SK-N-SH (cell line): Measurements from ENCODE around the gene GMPR. TPM values are rescaled to one million over a fixed set of nuclear protein-coding genes. Genes with fewer than 3 reads are reported as not detected.

ENCODE experiments used
- CTCF ChIA-PET: fragments of 300-600, 350-600 bp; formaldehyde crosslinking; extraction: SDS; loops from one replicate; lab custom pipeline; 2021; lab: Yijun Ruan, JAX
- POLR2A ChIA-PET: fragments of 350-600 bp; sonication (Branson Sonifier 250); formaldehyde crosslinking; extraction: SDS; loops from one replicate; lab custom pipeline; 2020; ENCODE audit warnings: antibody characterized with exemption, inconsistent platforms; lab: Yijun Ruan, JAX
- DNase-seq: peaks from one replicate; pipeline ENCODE4 v3.0.0; 2012
- H2AFZ ChIP-seq: fragments of 200-600 bp; sonication (generic); 2 replicates; pipeline ENCODE4 v1.8.1; 2016; ENCODE audit warnings: antibody characterized with exemption, mild to moderate bottlenecking, low read depth
- H3F3A ChIP-seq: fragments of 200-600 bp; sonication (generic); replicated peaks from 2 replicates; pipeline ENCODE3; 2016; ENCODE audit warnings: antibody characterized with exemption, mild to moderate bottlenecking; ENCODE audit not compliant: insufficient read depth
- H3K27ac ChIP-seq, 2 experiments: fragments of 200-500 bp in 1 of 2; fragments of 200-600 bp in 1 of 2; sonication (Bioruptor generic) in 1 of 2; sonication (generic), shearing (Covaris generic) in 1 of 2; 2 replicates each; pipeline versions ENCODE4 v1.5.1 to v1.6.1; 2014 to 2016; ENCODE audit warnings: low read depth in 2 of 2, inconsistent platforms in 1 of 2, low read length in 1 of 2, mild to moderate bottlenecking in 1 of 2, mixed read lengths in 1 of 2
- H3K27me3 ChIP-seq: fragments of 200-600 bp; sonication (generic), shearing (Covaris generic); 2 replicates; pipeline ENCODE4 v1.6.1; 2016; ENCODE audit warnings: mixed run types; ENCODE audit not compliant: insufficient read depth
- H3K36me3 ChIP-seq, 2 experiments: fragments of 200-500 bp in 1 of 2; fragments of 200-600 bp in 1 of 2; sonication (Bioruptor generic) in 1 of 2; sonication (generic) in 1 of 2; replicated peaks in 1 of 2; 2 replicates each; pipeline versions ENCODE3 to v1.5.1; 2014 to 2016; ENCODE audit warnings: low read length in 1 of 2, mild to moderate bottlenecking in 1 of 2; ENCODE audit not compliant: insufficient read depth in 2 of 2, control insufficient read depth in 1 of 2
- H3K4me1 ChIP-seq, 2 experiments: fragments of 200-500 bp in 1 of 2; fragments of 200-600 bp in 1 of 2; sonication (Bioruptor generic) in 1 of 2; sonication (generic), shearing (Covaris generic) in 1 of 2; 2 replicates each; pipeline versions ENCODE4 v1.5.1 to v1.6.1; 2014 to 2016; ENCODE audit warnings: low read depth in 1 of 2, low read length in 1 of 2, mixed run types in 1 of 2; ENCODE audit not compliant: insufficient read depth in 2 of 2, control insufficient read depth in 1 of 2
- H3K4me2 ChIP-seq: fragments of 200-600 bp; sonication (generic), shearing (Covaris generic); 2 replicates; pipeline ENCODE4 v1.6.1; 2017; ENCODE audit warnings: mixed run types
- H3K4me3 ChIP-seq, 2 experiments: fragments of 200-500 bp in 1 of 2; fragments of 200-600 bp in 1 of 2; sonication (Bioruptor generic) in 1 of 2; sonication (generic), shearing (Covaris generic) in 1 of 2; 2 replicates each; pipeline versions ENCODE4 v1.5.1 to v1.8.1; 2014 to 2016; ENCODE audit warnings: low read depth in 2 of 2, inconsistent platforms in 1 of 2, low read length in 1 of 2, mild to moderate bottlenecking in 1 of 2, mixed read lengths in 1 of 2, moderate library complexity in 1 of 2
- H3K79me2 ChIP-seq: fragments of 200-600 bp; sonication (generic); 2 replicates; pipeline ENCODE4 v1.8.1; 2017; ENCODE audit warnings: mild to moderate bottlenecking; ENCODE audit not compliant: insufficient read depth
- H3K9ac ChIP-seq: fragments of 200-600 bp; sonication (generic); 2 replicates; pipeline ENCODE4 v1.6.1; 2017; ENCODE audit warnings: mixed run types
- H3K9me2 ChIP-seq: fragments of 200-600 bp; sonication (generic); 2 replicates; pipeline ENCODE4 v1.6.1; 2017; ENCODE audit warnings: mixed run types
- H3K9me3 ChIP-seq: fragments of 200-600 bp; sonication (generic); 2 replicates; pipeline ENCODE4 v1.6.1; 2017; ENCODE audit warnings: mixed run types, mild to moderate bottlenecking, moderate library complexity
- H4K20me1 ChIP-seq: fragments of 200-600 bp; sonication (generic); 2 replicates; pipeline ENCODE4 v1.6.1; 2017; ENCODE audit warnings: mild to moderate bottlenecking, mixed run types; ENCODE audit not compliant: insufficient read depth
- EZH2phosphoT487 ChIP-seq: fragments of 200-600 bp; sonication (generic); IDR thresholded peaks from 2 replicates; pipeline ENCODE4 v1.6.1; 2017; ENCODE audit warnings: low read depth, mixed run types, mild to moderate bottlenecking, antibody characterized with exemption, moderate library complexity, borderline replicate concordance
- FOXJ3 ChIP-seq: sonication (generic); formaldehyde crosslinking; IDR thresholded peaks from 2 replicates; pipeline ENCODE4 v1.5.1; 2020; ENCODE audit warnings: mild to moderate bottlenecking, missing genetic modification reagents
- FOXM1 ChIP-seq: IDR thresholded peaks from 2 replicates; pipeline ENCODE4 v1.4.0; 2012; ENCODE audit warnings: low read depth, mild to moderate bottlenecking
- GABPA ChIP-seq: IDR thresholded peaks from 2 replicates; pipeline ENCODE4 v1.4.0; 2012; ENCODE audit warnings: low read depth, mild to moderate bottlenecking
- JUND ChIP-seq: IDR thresholded peaks from 2 replicates; pipeline ENCODE4 v1.4.0; 2012
- MEF2A ChIP-seq: IDR thresholded peaks from 2 replicates; pipeline ENCODE4 v1.4.0; 2012; ENCODE audit warnings: low read depth, borderline replicate concordance
- MXI1 ChIP-seq: IDR thresholded peaks from 2 replicates; pipeline ENCODE4 v1.6.1; 2012; ENCODE audit warnings: mild to moderate bottlenecking, low read depth, low read length, improper control_type of control experiment
- NRF1 ChIP-seq: IDR thresholded peaks from 2 replicates; pipeline ENCODE4 v1.6.1; 2012; ENCODE audit warnings: low read depth, mild to moderate bottlenecking, low read length
- RAD21 ChIP-seq: IDR thresholded peaks from 2 replicates; pipeline ENCODE4 v1.6.1; 2012; ENCODE audit warnings: mild to moderate bottlenecking, low read length
- RCOR1 ChIP-seq: fragments of 150-350 bp; IDR thresholded peaks from 2 replicates; pipeline ENCODE4 v1.6.1; 2017; ENCODE audit warnings: antibody characterized with exemption, low read length
- RFX5 ChIP-seq: IDR thresholded peaks from 2 replicates; pipeline ENCODE4 v1.6.1; 2012; ENCODE audit warnings: mild to moderate bottlenecking, improper control_type of control experiment, low read length
- RXRA ChIP-seq: IDR thresholded peaks from 2 replicates; pipeline ENCODE4 v1.4.0; 2012; ENCODE audit warnings: low read depth, mild to moderate bottlenecking, borderline replicate concordance
- SMC3 ChIP-seq: IDR thresholded peaks from 2 replicates; pipeline ENCODE4 v1.6.1; 2012; ENCODE audit warnings: low read depth, low read length, improper control_type of control experiment
- TAF1 ChIP-seq: IDR thresholded peaks from 2 replicates; pipeline ENCODE4 v1.6.1; 2012; ENCODE audit warnings: low read depth, mild to moderate bottlenecking, low read length, moderate library complexity, borderline replicate concordance
- TCF12 ChIP-seq: IDR thresholded peaks from 2 replicates; pipeline ENCODE4 v1.4.0; 2012
- TEAD4 ChIP-seq: IDR thresholded peaks from 2 replicates; pipeline ENCODE4 v1.4.0; 2012; ENCODE audit warnings: mild to moderate bottlenecking, borderline replicate concordance; ENCODE audit not compliant: insufficient read depth
- YY1 ChIP-seq: IDR thresholded peaks from 2 replicates; pipeline ENCODE4 v1.4.0; 2012; ENCODE audit warnings: low read depth, mild to moderate bottlenecking
- WGBS: methylation state at CpG from one replicate; pipeline ENCODE4 v1.1.6; 2017; ENCODE audit warnings: low lambda C conversion rate; 5-methylcytosine and 5-hydroxymethylcytosine counted together
- polyA plus RNA-seq, 3 experiments: library from polyadenylated mRNA; depleted of rRNA; stranded (reverse); fragments of >200 nt; gene quantifications; 2 replicates each; pipeline ENCODE4 v1.2.3, GENCODE V29; 2012
- TF ChIP-seq, protein P1 (sequence below): IDR thresholded peaks from 2 replicates; pipeline ENCODE4 v1.6.1; 2012; ENCODE audit warnings: mild to moderate bottlenecking, low read depth, low read length, moderate library complexity
- TF ChIP-seq, protein P2 (sequence below): IDR thresholded peaks from 2 replicates; pipeline ENCODE4; 2012
- TF ChIP-seq, protein P3 (sequence below): fragments of 150-350 bp; IDR thresholded peaks from 2 replicates; pipeline ENCODE4 v1.6.1; 2017; ENCODE audit warnings: antibody characterized with exemption, low read length, low read depth, borderline replicate concordance

GMPR gene
- polyA plus RNA-seq, 1 of the 3 experiments (the other 2 are of a cell fraction) = 21.0 TPM

GRCh38 chr6:16252686-16253299 is 14.4 kb downstream of the GMPR start:
- H2AFZ ChIP-seq = no peak overlapping the region
- H3K79me2 ChIP-seq = no peaks in the 10 kb centered on the region
- H3K9ac ChIP-seq = no peak overlapping the region
- DNase-seq = no peak
- H3K9me2 ChIP-seq = no peaks in the 10 kb centered on the region
- H3K27me3 ChIP-seq = no peaks in the 10 kb centered on the region
- no peak overlapping the region for H3K4me3 ChIP-seq
- no peak overlapping the region for H3K4me2 ChIP-seq
- H3F3A ChIP-seq = no peaks in the 10 kb centered on the region
- no peaks in the 10 kb centered on the region for H4K20me1 ChIP-seq
- 0 out of 2 replicates have a peak, but pooled peaks cover 4% of the 10 kb centered on the region for H3K9me3 ChIP-seq
- no peaks in the 10 kb centered on the region for H3K36me3 ChIP-seq
- TF ChIP-seq, protein P1, sequence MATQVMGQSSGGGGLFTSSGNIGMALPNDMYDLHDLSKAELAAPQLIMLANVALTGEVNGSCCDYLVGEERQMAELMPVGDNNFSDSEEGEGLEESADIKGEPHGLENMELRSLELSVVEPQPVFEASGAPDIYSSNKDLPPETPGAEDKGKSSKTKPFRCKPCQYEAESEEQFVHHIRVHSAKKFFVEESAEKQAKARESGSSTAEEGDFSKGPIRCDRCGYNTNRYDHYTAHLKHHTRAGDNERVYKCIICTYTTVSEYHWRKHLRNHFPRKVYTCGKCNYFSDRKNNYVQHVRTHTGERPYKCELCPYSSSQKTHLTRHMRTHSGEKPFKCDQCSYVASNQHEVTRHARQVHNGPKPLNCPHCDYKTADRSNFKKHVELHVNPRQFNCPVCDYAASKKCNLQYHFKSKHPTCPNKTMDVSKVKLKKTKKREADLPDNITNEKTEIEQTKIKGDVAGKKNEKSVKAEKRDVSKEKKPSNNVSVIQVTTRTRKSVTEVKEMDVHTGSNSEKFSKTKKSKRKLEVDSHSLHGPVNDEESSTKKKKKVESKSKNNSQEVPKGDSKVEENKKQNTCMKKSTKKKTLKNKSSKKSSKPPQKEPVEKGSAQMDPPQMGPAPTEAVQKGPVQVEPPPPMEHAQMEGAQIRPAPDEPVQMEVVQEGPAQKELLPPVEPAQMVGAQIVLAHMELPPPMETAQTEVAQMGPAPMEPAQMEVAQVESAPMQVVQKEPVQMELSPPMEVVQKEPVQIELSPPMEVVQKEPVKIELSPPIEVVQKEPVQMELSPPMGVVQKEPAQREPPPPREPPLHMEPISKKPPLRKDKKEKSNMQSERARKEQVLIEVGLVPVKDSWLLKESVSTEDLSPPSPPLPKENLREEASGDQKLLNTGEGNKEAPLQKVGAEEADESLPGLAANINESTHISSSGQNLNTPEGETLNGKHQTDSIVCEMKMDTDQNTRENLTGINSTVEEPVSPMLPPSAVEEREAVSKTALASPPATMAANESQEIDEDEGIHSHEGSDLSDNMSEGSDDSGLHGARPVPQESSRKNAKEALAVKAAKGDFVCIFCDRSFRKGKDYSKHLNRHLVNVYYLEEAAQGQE = no peak
- TF ChIP-seq YY1 = no peak
- TF ChIP-seq RCOR1 = no peak
- no peak for TF ChIP-seq RAD21
- no peak for TF ChIP-seq SMC3
- no peak for TF ChIP-seq FOXM1
- no peak for TF ChIP-seq MEF2A
- ChIA-PET POLR2A (no interaction called here), CTCF (interaction anchor here (1.0 to 1.1 kb wide), 2 partner anchors 22 to 33 kb away, joined by 3 to 5 read pairs; no protein-coding TSS in a partner anchor)
- H3K4me1 ChIP-seq = peaks cover 0 to 3% of the 10 kb centered on the region in 2 experiments; a peak in 1 of 4 replicates
- no peak overlapping the region for H3K27ac ChIP-seq
- 85% methylated on average over 2 of the region's 2 CpGs for WGBS

- H3K36me3 ChIP-seq = no peaks in the 10 kb centered on the region
- H3K4me3 ChIP-seq = no peak overlapping the region
- no peak overlapping the region for H2AFZ ChIP-seq
- H3K4me1 ChIP-seq = no peaks in the 10 kb centered on the region; a peak in 1 of 4 replicates
- 92% methylated on average over 10 of the region's 10 CpGs for WGBS
- H4K20me1 ChIP-seq = no peaks in the 10 kb centered on the region
- CTCF ChIA-PET = interaction anchor here (1.0 kb wide), 1 partner anchor 23 kb away, joined by 3 read pairs; no protein-coding TSS in a partner anchor
- H3K9me3 ChIP-seq = 0 out of 2 replicates have a peak, but pooled peaks cover 4% of the 10 kb centered on the region
- H3K9me2 ChIP-seq = no peaks in the 10 kb centered on the region
- DNase-seq = no peak
- H3F3A ChIP-seq = no peaks in the 10 kb centered on the region
- H3K9ac ChIP-seq = no peak overlapping the region
- no peak overlapping the region for H3K27ac ChIP-seq
- POLR2A ChIA-PET = no interaction called here
- H3K79me2 ChIP-seq = no peaks in the 10 kb centered on the region
- H3K4me2 ChIP-seq = no peak overlapping the region
- H3K27me3 ChIP-seq = no peaks in the 10 kb centered on the region
- no peak for TF ChIP-seq FOXM1
- no peak for TF ChIP-seq EZH2phosphoT487
- TF ChIP-seq, protein P2, sequence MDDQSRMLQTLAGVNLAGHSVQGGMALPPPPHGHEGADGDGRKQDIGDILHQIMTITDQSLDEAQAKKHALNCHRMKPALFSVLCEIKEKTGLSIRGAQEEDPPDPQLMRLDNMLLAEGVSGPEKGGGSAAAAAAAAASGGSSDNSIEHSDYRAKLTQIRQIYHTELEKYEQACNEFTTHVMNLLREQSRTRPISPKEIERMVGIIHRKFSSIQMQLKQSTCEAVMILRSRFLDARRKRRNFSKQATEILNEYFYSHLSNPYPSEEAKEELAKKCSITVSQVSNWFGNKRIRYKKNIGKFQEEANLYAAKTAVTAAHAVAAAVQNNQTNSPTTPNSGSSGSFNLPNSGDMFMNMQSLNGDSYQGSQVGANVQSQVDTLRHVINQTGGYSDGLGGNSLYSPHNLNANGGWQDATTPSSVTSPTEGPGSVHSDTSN = no peak
- no peak for TF ChIP-seq MXI1
- TF ChIP-seq NRF1 = no peak
- no peak for TF ChIP-seq GABPA
- TF ChIP-seq TAF1 = no peak
- no peak for TF ChIP-seq TEAD4
- TF ChIP-seq, protein P3, sequence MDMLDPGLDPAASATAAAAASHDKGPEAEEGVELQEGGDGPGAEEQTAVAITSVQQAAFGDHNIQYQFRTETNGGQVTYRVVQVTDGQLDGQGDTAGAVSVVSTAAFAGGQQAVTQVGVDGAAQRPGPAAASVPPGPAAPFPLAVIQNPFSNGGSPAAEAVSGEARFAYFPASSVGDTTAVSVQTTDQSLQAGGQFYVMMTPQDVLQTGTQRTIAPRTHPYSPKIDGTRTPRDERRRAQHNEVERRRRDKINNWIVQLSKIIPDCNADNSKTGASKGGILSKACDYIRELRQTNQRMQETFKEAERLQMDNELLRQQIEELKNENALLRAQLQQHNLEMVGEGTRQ = no peak
- TF ChIP-seq MEF2A = no peak
- no peak for TF ChIP-seq FOXJ3
- no peak for TF ChIP-seq RXRA
- no peak for TF ChIP-seq RFX5
- TF ChIP-seq JUND = no peak
- TF ChIP-seq YY1 = no peak
- TF ChIP-seq TCF12 = no peak
Measured at GRCh38 chr6:16253399-16254144, 15.2 kb downstream of the GMPR start.
